Endothelial cell of umbilical vein (primary cell): Measurements from ENCODE around the gene PSAP. TPM values are rescaled to one million over a fixed set of nuclear protein-coding genes. Genes with fewer than 3 reads are reported as not detected.

Experiments
- BruUV-seq: library from RNA; stranded (reverse); fragments of 400-500 nt; replicated peaks from 2 replicates; lab custom pipeline; 2021; lab: Mats Ljungman, UMichigan
- CTCF ChIA-PET: fragments of 300-600, 350-600 bp; sonication (Branson Sonifier 250); formaldehyde crosslinking; loops from one replicate; lab custom pipeline; 2021; ENCODE audit warnings: antibody characterized with exemption, inconsistent platforms; lab: Charles Lee
- POLR2A ChIA-PET: fragments of 300-600, 350-600 bp; sonication (Branson Sonifier 250); formaldehyde crosslinking; loops from one replicate; lab custom pipeline; 2021; ENCODE audit warnings: antibody characterized with exemption, inconsistent platforms; lab: Charles Lee
- DNase-seq: peaks from one replicate; pipeline ENCODE4 v3.0.0-alpha.2; 2011; ENCODE audit warnings: low read depth, low spot score
- FAIRE-seq: peaks from 2 replicates; lab custom pipeline; 2011; peaks lifted over from hg19 to GRCh38; lab: Jason Lieb, UNC
- H2AFZ ChIP-seq: 2 replicates; pipeline ENCODE4 v1.6.0; 2012; ENCODE audit warnings: low read depth, low read length, control low read depth, inconsistent platforms
- H3K27ac ChIP-seq: 2 replicates; pipeline ENCODE4 v1.5.1; 2011; ENCODE audit warnings: low read depth, mild to moderate bottlenecking, control low read depth, low read length, moderate library complexity; ENCODE audit not compliant: insufficient read depth
- H3K27me3 ChIP-seq, 2 experiments: 2 replicates each; pipeline versions ENCODE4 v1.6.0 to v1.6.1; 2011; ENCODE audit warnings: low read length in 2 of 2, mixed read lengths in 1 of 2; ENCODE audit not compliant: control insufficient read depth in 2 of 2, insufficient read depth in 2 of 2
- H3K36me3 ChIP-seq, 2 experiments: 2 replicates in 1 of 2; 3 replicates in 1 of 2; pipeline ENCODE4 v1.5.1; 2011; ENCODE audit warnings: low read length in 2 of 2, mild to moderate bottlenecking in 1 of 2, moderate library complexity in 1 of 2; ENCODE audit not compliant: control insufficient read depth in 2 of 2, insufficient read depth in 2 of 2; ENCODE audit errors: extremely low read depth in 1 of 2
- H3K4me1 ChIP-seq: 3 replicates; pipeline ENCODE4 v1.5.1; 2011; ENCODE audit warnings: mild to moderate bottlenecking, low read length; ENCODE audit not compliant: control insufficient read depth, insufficient read depth; ENCODE audit errors: extremely low read depth
- H3K4me2 ChIP-seq: 2 replicates; pipeline ENCODE4 v1.6.1; 2011; ENCODE audit warnings: low read length, control low read depth, mixed read lengths; ENCODE audit not compliant: insufficient read depth
- H3K4me3 ChIP-seq, 3 experiments: fragments of 200-600 bp in 1 of 3; sonication (generic), shearing (Covaris generic) in 1 of 3; replicated peaks in 1 of 3; 2 replicates each; pipeline ENCODE4 v1.5.1; 2011 to 2016; ENCODE audit warnings: control low read depth in 3 of 3, low read length in 3 of 3, mild to moderate bottlenecking in 2 of 3, inconsistent platforms in 1 of 3, low read depth in 1 of 3, moderate library complexity in 1 of 3; ENCODE audit not compliant: insufficient read depth in 1 of 3
- H3K79me2 ChIP-seq: 2 replicates; pipeline ENCODE4 v1.6.0; 2012; ENCODE audit warnings: low read length, inconsistent platforms; ENCODE audit not compliant: control insufficient read depth, insufficient read depth
- H3K9ac ChIP-seq: replicated peaks from 2 replicates; pipeline ENCODE3; 2011; ENCODE audit warnings: low read length, control low read depth; ENCODE audit not compliant: insufficient read depth; ENCODE audit errors: extremely low read depth
- H3K9me1 ChIP-seq: replicated peaks from 3 replicates; pipeline ENCODE4 v1.6.0; 2011; ENCODE audit warnings: mild to moderate bottlenecking, low read length; ENCODE audit not compliant: control insufficient read depth, insufficient read depth; ENCODE audit errors: extremely low read depth
- H3K9me3 ChIP-seq: replicated peaks from 2 replicates; pipeline ENCODE4 v1.5.1; 2012; ENCODE audit warnings: low read length, inconsistent platforms; ENCODE audit not compliant: control insufficient read depth, insufficient read depth
- H4K20me1 ChIP-seq: replicated peaks from 2 replicates; pipeline ENCODE3; 2011; ENCODE audit warnings: mild to moderate bottlenecking, low read length; ENCODE audit not compliant: control insufficient read depth, insufficient read depth; ENCODE audit errors: extremely low read depth
- CTCF ChIP-seq, 2 donors: IDR thresholded peaks; 1 replicate in 1 of 2; 2 replicates in 1 of 2; pipeline ENCODE4 v1.5.1; 2011; ENCODE audit warnings: low read length in 2 of 2, mild to moderate bottlenecking in 2 of 2, moderate library complexity in 2 of 2, control low read depth in 1 of 2, inconsistent platforms in 1 of 2, low read depth in 1 of 2; ENCODE audit not compliant: insufficient read depth in 1 of 2; ENCODE audit errors: extremely low read depth in 1 of 2
- EZH2 ChIP-seq: IDR thresholded peaks from 2 replicates; pipeline ENCODE4 v1.6.1; 2012; ENCODE audit warnings: borderline replicate concordance, low read depth, mild to moderate bottlenecking, moderate library complexity, low read length, inconsistent platforms; ENCODE audit not compliant: severe bottlenecking
- FOS ChIP-seq: IDR thresholded peaks from 2 replicates; pipeline ENCODE4 v1.6.1; 2011; ENCODE audit warnings: mild to moderate bottlenecking, low read length, moderate library complexity, borderline replicate concordance; ENCODE audit not compliant: insufficient read depth
- GATA2 ChIP-seq: IDR thresholded peaks from 2 replicates; pipeline ENCODE4 v1.7.0; 2011; ENCODE audit warnings: low read depth, mild to moderate bottlenecking, moderate library complexity, mixed read lengths, low read length; ENCODE audit not compliant: insufficient read length, insufficient read depth
- JUN ChIP-seq: IDR thresholded peaks from 2 replicates; pipeline ENCODE4 v1.6.1; 2011; ENCODE audit warnings: borderline replicate concordance, low read depth; ENCODE audit not compliant: insufficient read length, insufficient read depth
- MAX ChIP-seq: IDR thresholded peaks from 2 replicates; pipeline ENCODE4 v1.6.1; 2011; ENCODE audit not compliant: insufficient read depth, insufficient read length
- MYC ChIP-seq: IDR thresholded peaks from one replicate; pipeline ENCODE4 v1.6.1; 2011; ENCODE audit warnings: mild to moderate bottlenecking, low read depth, low read length
- POLR2A ChIP-seq: IDR thresholded peaks from 2 replicates; pipeline ENCODE4 v1.6.1; 2012; ENCODE audit warnings: low read depth, mild to moderate bottlenecking, control low read depth, low read length
- POLR2AphosphoS5 ChIP-seq: IDR thresholded peaks from 2 replicates; pipeline ENCODE4 v1.6.1; 2012; ENCODE audit warnings: low read depth, mild to moderate bottlenecking, control low read depth, low read length, moderate library complexity; ENCODE audit not compliant: insufficient read depth
- dilution Hi-C: fragments of 300-500 bp; cut with MboI; formaldehyde crosslinking; loops from one replicate; pipeline ENCODE4 v1.15.0; 2019; ENCODE audit warnings: low sequenced_read_pairs; ENCODE audit not compliant: extremely low pct_ligation_motif_present
- intact Hi-C: fragments of 100-400 bp; cut with micrococcal nuclease; formaldehyde crosslinking; loops from one replicate; pipeline ENCODE4 v1.10.0; 2022
- polyA plus RNA-seq, 4 experiments: library from polyadenylated mRNA; depleted of rRNA in 3 of 4; stranded (reverse) in 3 of 4; unstranded in 1 of 4; fragments of >200 nt; gene quantifications; 2 replicates each; pipeline versions ENCODE4 v1.2.1 to v1.2.3, GENCODE V29; 2011 to 2012; ENCODE audit warnings: missing spikeins in 1 of 4
- total RNA-seq: library from RNA; stranded (reverse); gene quantifications from 2 replicates; pipeline ENCODE4 v1.2.3, GENCODE V29; 2021

PSAP gene
- total and polyA plus RNA-seq, 2 donors (not counting 3 experiments of a cell fraction or from before 2014, with no cell fraction given): 644 to 1,476 TPM

- ChIA-PET POLR2A (no interaction called here), CTCF (no interaction called here)
- no peak overlapping the region for H3K4me2 ChIP-seq
- FAIRE-seq (no peak), DNase-seq (no peak)
- no peaks in the 10 kb centered on the region for H3K9me3 ChIP-seq
- H3K9ac ChIP-seq: no peak overlapping the region
- no peak overlapping the region for H3K4me3 ChIP-seq
- intact Hi-C loops (no loop called here), dilution Hi-C loops (no loop called here)
- H4K20me1 ChIP-seq: no peaks in the 10 kb centered on the region
- H3K36me3 ChIP-seq: no peaks in the 10 kb centered on the region
- no TSS peak for BruUV-seq
- no peaks in the 10 kb centered on the region for H3K27me3 ChIP-seq
- no peak overlapping the region for H2AFZ ChIP-seq
- no peaks in the 10 kb centered on the region for H3K4me1 ChIP-seq
- H3K79me2 ChIP-seq: no peaks in the 10 kb centered on the region
- no peak overlapping the region for H3K27ac ChIP-seq
- TF ChIP-seq MYC (no peak), GATA2 (no peak), POLR2A (no peak), JUN (no peak), CTCF (IDR thresholded peaks at IDR 0.05; ENCODE audit: extremely low read depth in 1 of 2, insufficient read depth in 1 of 2, low read depth in 1 of 2, low read length in 2 of 2) (no peak), POLR2AphosphoS5 (no peak), MAX (no peak), FOS (no peak), EZH2 (no peak)
- H3K9me1 ChIP-seq: no peaks in the 10 kb centered on the region
Measured at GRCh38 chr10:71780156-71780555, 70.9 kb downstream of the PSAP start.
